Suprapubic skin (tissue), 4 donors: ENCODE measurements around the gene BPIFB4. TPM values are rescaled to one million over a fixed set of nuclear protein-coding genes. Genes with fewer than 3 reads are reported as not detected.
"Not testable (repeated sequence)": the region's sequence is repeated elsewhere in the genome, so short reads cannot be mapped to it uniquely, and the experiment has no call there.

Experiments
- DNase-seq, 2 donors: peaks; one replicate each; pipeline ENCODE4 v3.0.0-alpha.2; 2019; ENCODE audit warnings: low spot score in 2 of 2
- H3K27ac ChIP-seq: fragments of 200-600 bp; sonication (generic); one replicate; pipeline ENCODE4 v1.5.1; 2019
- H3K27me3 ChIP-seq: fragments of 200-600 bp; sonication (generic); one replicate; pipeline ENCODE4 v1.5.1; 2019
- H3K36me3 ChIP-seq: fragments of 200-600 bp; sonication (generic); one replicate; pipeline ENCODE4 v1.5.1; 2019
- H3K4me1 ChIP-seq: fragments of 200-600 bp; sonication (generic); one replicate; pipeline ENCODE4 v1.5.1; 2019
- H3K4me3 ChIP-seq: fragments of 200-600 bp; sonication (generic); one replicate; pipeline ENCODE4 v1.5.1; 2019; ENCODE audit warnings: mild to moderate bottlenecking
- H3K9me3 ChIP-seq: fragments of 200-600 bp; sonication (generic); one replicate; pipeline ENCODE4 v1.5.1; 2019
- EP300 ChIP-seq: sonication (generic); formaldehyde crosslinking; IDR thresholded peaks from one replicate; pipeline ENCODE4 v1.6.1; 2017; ENCODE audit warnings: antibody characterized with exemption
- POLR2A ChIP-seq, 2 donors: fragments of 450-650 bp; IDR thresholded peaks; one replicate each; pipeline ENCODE4 v1.6.1; 2017; ENCODE audit warnings: antibody characterized with exemption in 2 of 2, mild to moderate bottlenecking in 2 of 2, moderate library complexity in 2 of 2
- POLR2AphosphoS5 ChIP-seq, 3 donors: sonication (generic); formaldehyde crosslinking; IDR thresholded peaks; one replicate each; pipeline ENCODE4 v1.6.1; 2017; ENCODE audit warnings: antibody characterized with exemption in 3 of 3
- WGBS: methylation state at CpG from one replicate; pipeline ENCODE4 v1.1.5; 2018; 5-methylcytosine and 5-hydroxymethylcytosine counted together
- total RNA-seq, 4 donors: library from RNA; depleted of rRNA; stranded (reverse); fragments of >200 nt; gene quantifications; one replicate each; pipeline ENCODE4 v1.1.0, GENCODE V29; 2016
- TF ChIP-seq, protein P1 (sequence below), 2 donors: fragments of 200-600 bp in 1 of 2; fragments of 450-650 bp in 1 of 2; sonication (generic) in 1 of 2; IDR thresholded peaks; one replicate each; pipeline ENCODE4 v1.5.1; 2016 to 2019; ENCODE audit warnings: antibody characterized with exemption in 2 of 2, mild to moderate bottlenecking in 1 of 2, moderate library complexity in 1 of 2

The BPIFB4 gene
- total RNA-seq, 4 donors from 2014 or later = not detected

GRCh38 chr20:33105316-33105924 lies 26.0 kb downstream of the BPIFB4 start:
- Histone ChIP-seq H3K27me3 (peaks cover 11% of the 10 kb centered on the region), H3K9me3 (no peaks in the 10 kb centered on the region), H3K36me3 (no peaks in the 10 kb centered on the region), H3K4me1 (no peaks in the 10 kb centered on the region), H3K4me3 (no peak overlapping the region), H3K27ac (no peak overlapping the region)
- WGBS = 75% methylated on average over 8 of the region's 8 CpGs
- TF ChIP-seq POLR2A (IDR thresholded peaks at IDR 0.05) = no peak
- TF ChIP-seq POLR2AphosphoS5 (IDR thresholded peaks at IDR 0.05) = no peak
- TF ChIP-seq, protein P1, sequence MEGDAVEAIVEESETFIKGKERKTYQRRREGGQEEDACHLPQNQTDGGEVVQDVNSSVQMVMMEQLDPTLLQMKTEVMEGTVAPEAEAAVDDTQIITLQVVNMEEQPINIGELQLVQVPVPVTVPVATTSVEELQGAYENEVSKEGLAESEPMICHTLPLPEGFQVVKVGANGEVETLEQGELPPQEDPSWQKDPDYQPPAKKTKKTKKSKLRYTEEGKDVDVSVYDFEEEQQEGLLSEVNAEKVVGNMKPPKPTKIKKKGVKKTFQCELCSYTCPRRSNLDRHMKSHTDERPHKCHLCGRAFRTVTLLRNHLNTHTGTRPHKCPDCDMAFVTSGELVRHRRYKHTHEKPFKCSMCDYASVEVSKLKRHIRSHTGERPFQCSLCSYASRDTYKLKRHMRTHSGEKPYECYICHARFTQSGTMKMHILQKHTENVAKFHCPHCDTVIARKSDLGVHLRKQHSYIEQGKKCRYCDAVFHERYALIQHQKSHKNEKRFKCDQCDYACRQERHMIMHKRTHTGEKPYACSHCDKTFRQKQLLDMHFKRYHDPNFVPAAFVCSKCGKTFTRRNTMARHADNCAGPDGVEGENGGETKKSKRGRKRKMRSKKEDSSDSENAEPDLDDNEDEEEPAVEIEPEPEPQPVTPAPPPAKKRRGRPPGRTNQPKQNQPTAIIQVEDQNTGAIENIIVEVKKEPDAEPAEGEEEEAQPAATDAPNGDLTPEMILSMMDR (IDR thresholded peaks at IDR 0.05) = no peak
- no peak for TF ChIP-seq EP300
- no peak for DNase-seq

- H3K27ac ChIP-seq, H3K4me1 ChIP-seq, H3K4me3 ChIP-seq, H3K36me3 ChIP-seq, DNase-seq, H3K27me3 ChIP-seq, H3K9me3 ChIP-seq: not testable (repeated sequence)
- WGBS = 62% methylated on average over 7 of the region's 7 CpGs
Measured at GRCh38 chr20:33106058-33106620, 26.7 kb downstream of the BPIFB4 start.

DNA sequence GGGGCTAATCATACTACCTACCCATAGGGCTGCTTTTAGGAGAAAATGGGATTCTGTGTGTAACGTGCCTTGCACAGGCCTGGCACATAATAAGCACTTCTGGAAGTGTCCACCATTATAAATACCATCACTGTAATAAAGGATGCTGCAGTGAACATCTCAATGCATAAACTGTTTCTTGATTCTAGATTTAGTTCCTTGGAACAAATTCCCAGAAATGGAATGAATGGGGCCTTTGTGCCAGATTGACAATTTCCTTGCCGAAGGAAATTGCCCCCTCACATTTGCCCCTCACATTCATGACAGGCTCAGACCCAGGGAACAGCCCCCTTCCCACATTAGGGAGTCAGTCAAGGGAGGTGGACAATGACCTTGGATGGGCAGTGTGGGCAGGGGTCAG lies 29.2 kb downstream of the BPIFB4 start:
- Histone ChIP-seq H3K27me3 (peaks cover 6% of the 10 kb centered on the region), H3K9me3 (no peaks in the 10 kb centered on the region), H3K4me3 (no peak overlapping the region), H3K27ac (no peak overlapping the region), H3K4me1 (no peaks in the 10 kb centered on the region), H3K36me3 (no peaks in the 10 kb centered on the region)
- TF ChIP-seq, protein P1 (IDR thresholded peaks at IDR 0.05) = no peak
- TF ChIP-seq POLR2AphosphoS5 (IDR thresholded peaks at IDR 0.05) (no peak), EP300 (no peak), POLR2A (IDR thresholded peaks at IDR 0.05) (no peak)
- no peak for DNase-seq
- 39% methylated on average over 2 of the region's 2 CpGs for WGBS

DNA sequence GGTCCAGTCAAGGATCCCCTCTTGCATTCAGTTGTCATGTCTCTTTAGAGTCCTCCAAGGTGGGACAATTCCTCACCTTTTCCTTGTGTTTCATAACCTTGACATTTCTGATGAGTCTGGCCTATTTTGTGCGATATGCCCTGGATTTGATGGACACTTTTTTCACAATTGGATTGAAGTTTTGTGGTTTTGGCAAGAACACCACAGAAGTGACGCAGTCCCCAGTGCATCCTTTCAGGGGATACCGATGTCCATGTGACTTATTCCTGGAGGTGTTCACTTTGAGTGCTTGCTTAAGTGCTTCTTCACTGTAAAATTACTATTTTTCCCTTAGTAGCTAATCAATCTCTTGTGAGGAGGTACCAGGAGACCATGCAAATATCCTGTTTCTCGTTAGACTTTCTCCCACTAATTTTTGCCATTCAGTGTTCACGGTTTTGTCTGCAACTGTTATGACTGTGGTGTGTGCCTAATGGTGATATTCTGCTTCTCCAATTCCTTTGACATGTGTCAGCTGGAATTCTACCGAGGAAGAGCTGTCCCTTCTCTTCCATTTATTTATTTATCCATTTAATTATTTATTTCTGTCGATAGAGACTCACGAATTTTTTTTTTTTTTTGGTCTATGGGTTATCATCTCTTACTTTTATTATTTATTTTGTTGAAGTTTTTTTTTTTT lies 30.8 kb downstream of the BPIFB4 start:
- Histone ChIP-seq H3K27ac (no peak overlapping the region), H3K4me1 (no peaks in the 10 kb centered on the region), H3K9me3 (no peaks in the 10 kb centered on the region), H3K36me3 (no peaks in the 10 kb centered on the region), H3K4me3 (no peak overlapping the region), H3K27me3 (peaks cover 9% of the 10 kb centered on the region)
- 70% methylated on average over 8 of the region's 8 CpGs for WGBS
- TF ChIP-seq POLR2AphosphoS5 (IDR thresholded peaks at IDR 0.05) = no peak
- TF ChIP-seq POLR2A (IDR thresholded peaks at IDR 0.05) = no peak
- no peak for TF ChIP-seq EP300
- TF ChIP-seq, protein P1 (IDR thresholded peaks at IDR 0.05) = no peak
- DNase-seq = no peak

- Histone ChIP-seq H3K4me3 (no peak overlapping the region), H3K9me3 (no peaks in the 10 kb centered on the region), H3K27ac (no peak overlapping the region), H3K36me3 (no peaks in the 10 kb centered on the region), H3K4me1 (no peaks in the 10 kb centered on the region), H3K27me3 (peaks cover 9% of the 10 kb centered on the region)
- TF ChIP-seq POLR2A (IDR thresholded peaks at IDR 0.05) = no peak
- TF ChIP-seq, protein P1 (IDR thresholded peaks at IDR 0.05) = no peak
- TF ChIP-seq POLR2AphosphoS5 (IDR thresholded peaks at IDR 0.05) = no peak
- no peak for TF ChIP-seq EP300
- no peak for DNase-seq
- 93% methylated on average over 5 of the region's 5 CpGs for WGBS
Measured at GRCh38 chr20:33111306-33111705, 31.9 kb downstream of the BPIFB4 start.
